Colon (tissue), 2 donors: ENCODE results near the gene TOMM34.

ENCODE experiments used
- FAIRE-seq: peaks from 2 replicates; lab custom pipeline; 2012; peaks lifted over from hg19 to GRCh38; lab: Jason Lieb, UNC
- donor health status: control.
- donor health status: control.

Gene TOMM34, protein sequence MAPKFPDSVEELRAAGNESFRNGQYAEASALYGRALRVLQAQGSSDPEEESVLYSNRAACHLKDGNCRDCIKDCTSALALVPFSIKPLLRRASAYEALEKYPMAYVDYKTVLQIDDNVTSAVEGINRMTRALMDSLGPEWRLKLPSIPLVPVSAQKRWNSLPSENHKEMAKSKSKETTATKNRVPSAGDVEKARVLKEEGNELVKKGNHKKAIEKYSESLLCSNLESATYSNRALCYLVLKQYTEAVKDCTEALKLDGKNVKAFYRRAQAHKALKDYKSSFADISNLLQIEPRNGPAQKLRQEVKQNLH

DNA sequence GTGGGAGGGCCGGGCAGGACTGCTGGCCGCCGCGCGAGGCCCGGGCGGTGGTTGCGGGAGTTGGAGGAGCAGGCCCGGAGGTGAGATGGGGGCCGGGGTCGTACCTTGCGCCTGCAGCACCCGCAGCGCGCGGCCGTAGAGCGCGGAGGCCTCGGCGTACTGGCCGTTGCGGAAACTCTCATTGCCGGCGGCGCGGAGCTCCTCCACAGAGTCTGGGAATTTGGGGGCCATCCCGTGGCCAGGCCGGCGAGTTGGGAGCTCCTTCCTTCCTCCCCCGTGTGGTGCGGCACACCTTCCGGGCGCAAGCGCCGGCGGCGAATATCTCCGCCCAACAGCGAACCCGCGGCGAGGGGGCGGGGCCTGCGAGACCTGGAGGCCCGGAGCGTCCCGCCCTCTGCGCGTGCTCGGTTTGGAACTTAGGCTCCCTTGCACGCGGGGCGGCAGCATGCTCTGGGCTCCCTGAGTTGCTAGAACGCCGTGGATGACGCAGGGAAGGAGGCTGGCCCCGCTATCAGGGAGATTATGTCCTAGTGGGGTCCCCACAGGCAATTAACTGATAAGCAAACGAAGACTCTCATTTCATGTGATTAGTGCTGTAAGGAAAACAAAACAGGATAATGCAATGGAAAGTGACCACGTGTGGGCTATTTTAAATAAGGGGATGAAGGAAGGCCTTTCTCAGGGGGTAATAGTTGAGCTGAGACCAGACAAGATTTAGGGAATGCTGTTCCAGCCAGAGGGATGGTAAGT lies at the start of gene TOMM34:
TOMM34 (minus strand) TSS at position 295 of the 750 bp plus-strand sequence; CDS start at position 231, 64 bp downstream.
- FAIRE-seq, result no peak

DNA sequence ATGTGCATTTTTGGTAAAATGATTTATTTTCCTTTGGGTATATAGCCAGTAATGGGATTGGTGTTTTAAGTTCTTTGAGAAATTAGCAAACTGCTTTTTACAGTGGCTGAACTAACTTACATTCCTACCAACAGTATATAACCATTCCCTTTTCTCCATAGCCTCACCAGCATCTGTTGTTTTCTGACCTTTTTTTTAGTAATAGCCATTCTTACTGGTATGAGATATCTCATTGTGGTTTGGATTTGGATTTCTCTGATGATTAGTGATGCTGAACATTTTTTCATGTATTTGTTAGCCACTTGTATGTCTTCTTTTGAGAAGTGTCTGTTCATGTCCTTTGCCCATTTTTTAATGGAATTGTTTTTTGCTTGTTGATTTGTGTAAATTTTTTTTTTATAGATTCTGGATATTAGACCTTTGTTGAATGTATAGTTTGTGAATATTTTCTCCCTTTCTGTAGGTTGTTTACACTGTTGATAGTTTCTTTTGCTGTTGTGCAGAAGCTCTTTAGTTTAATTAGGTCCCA lies 48.4 kb upstream of the TOMM34 start:
- FAIRE-seq, result no peak

DNA sequence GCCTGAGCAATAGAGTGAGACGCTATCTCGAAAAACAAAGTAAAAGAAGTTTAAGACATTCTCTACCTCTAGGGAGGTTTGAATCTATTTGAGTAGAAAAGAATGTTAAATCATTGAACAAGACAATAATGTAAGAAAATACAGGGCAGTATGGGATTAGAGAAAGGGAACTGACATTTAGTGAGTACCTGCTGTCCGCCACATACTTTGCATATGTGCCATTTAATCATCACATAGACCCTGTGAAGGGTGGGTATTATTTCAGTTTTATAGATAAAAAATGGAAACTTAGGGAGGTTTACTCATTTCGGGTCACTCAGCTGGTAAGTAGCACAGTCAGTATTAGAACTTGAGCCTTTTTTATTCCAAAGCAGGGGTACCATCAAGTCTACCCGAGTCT lies 37.5 kb upstream of the TOMM34 start:
- no peak for FAIRE-seq

DNA sequence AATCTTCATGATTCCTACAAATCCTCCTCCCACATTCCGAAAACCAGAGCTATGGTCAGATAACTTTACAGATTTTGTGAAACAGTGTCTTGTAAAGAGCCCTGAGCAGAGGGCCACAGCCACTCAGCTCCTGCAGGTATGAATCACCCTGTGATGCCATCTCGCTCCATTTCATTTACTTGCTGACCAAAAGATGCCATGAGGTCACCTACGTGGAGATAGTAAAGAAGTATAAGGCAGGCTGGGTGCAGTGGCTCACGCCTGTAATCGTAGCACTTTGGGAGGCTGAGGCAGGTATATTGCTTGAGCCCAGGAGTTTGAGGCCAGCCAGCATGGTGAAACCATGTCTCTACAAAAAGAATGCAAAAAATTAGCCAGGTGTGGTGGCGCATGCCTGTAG lies 37.0 kb upstream of the TOMM34 start:
- FAIRE-seq, result no peak

DNA sequence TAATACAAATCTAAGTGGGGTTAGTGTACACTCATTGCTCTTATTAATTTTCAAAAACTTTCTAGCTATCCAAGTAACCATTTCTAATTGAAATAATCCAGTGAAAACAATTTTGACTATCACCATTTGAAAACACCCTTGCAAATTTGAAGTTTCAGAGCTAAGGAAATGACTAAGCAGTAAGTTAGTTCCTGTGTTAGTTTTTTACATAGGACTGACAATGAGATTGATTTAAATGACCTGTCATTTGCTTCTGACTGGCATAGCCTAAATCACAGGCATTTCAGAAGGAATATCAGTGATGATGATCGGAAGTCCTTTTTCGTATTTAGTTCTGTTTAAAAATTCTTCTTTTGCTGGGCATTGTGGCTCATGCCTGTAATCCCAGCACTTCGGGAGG lies 33.1 kb upstream of the TOMM34 start:
- no peak for FAIRE-seq

DNA sequence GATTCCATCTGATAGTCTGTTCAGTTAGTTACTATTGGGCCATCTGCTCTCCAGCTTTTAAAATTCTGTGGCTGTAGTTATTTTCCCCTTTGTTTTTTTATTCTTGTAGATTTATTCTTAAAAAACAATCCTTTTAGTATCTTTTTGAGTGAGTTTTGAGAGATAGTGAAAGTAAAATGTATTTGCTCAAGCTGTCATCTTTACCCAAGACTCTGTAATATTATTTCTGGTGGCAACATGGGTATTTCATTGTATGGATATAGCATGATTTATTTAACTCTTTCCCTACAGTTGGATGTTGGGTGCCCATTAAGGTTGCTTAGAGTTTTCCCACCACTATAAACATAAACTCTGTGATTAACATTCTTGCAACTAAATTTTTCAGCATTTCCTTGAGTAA lies 30.8 kb upstream of the TOMM34 start:
- FAIRE-seq, result no peak

DNA sequence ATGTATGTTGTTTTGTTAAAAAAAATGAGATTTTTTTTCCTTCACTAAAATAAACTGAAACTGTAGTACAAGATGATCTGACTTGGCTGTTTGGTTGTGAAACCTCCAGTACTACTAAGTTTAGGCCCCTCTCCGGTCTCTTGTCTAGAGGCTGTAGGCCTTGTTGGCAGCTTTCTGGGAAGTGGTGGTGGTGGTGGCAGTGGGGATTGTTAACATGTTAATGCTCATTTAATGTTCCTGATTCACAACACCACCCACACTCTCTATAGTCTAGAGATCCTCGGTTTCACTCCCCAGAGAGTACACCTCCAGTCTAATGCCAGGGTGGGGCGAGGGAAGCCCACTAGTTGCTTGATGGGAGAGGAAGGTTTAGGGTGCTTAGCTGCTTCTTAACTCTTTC lies 30.2 kb upstream of the TOMM34 start:
- FAIRE-seq, result no peak

DNA sequence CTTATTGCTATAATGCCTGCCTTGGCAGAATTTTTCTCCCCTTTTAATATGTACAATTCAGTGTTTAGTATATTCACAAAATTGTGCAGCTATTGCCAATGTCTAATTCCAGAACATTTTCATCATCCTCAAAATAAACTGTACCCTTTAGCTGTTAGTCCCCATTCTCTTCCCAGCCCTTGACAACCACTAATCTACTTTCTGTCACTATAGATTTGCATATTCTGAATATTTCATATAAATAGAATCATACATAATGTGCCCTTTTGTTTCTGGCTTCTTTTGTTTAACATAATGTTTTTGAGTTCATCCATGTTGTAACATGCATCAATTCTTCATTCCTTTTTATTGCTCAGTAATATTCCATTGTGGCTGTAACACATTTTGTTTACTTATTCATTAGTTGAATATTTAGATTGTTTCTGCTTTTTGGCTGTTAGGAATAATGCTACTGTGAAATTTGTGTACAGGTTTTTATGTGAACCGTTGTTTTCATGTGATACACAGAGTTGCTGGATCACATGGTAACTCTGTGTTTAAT lies 28.5 kb upstream of the TOMM34 start:
- FAIRE-seq, result no peak

DNA sequence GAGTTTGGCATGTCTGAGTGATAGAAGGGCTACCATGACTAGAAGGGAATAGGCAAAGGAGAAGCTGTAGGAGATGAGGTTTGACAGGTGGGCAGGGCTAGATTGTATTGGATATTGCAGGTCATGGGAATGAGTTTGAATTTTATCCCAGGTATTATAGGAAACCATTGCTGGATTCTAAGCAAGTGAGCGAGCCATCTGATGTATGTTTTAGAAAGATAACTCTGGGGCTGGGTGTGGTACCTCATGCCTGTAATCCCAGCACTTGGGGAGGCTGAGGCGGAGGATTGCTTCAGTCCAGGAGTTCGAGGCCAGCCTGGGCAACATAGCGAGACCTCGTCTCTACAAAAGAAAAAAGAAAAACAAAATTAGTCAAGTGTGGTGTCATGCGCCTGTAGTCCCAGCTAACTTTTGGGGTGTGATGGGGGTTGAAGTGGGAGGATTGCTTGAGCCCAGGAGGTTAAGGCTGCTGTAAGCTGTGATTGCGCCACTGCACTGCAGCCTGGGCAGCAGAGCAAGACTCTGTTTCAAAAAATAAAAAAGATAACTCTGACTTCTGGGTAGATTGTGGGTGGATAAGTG lies 23.0 kb upstream of the TOMM34 start:
- FAIRE-seq, result no peak

DNA sequence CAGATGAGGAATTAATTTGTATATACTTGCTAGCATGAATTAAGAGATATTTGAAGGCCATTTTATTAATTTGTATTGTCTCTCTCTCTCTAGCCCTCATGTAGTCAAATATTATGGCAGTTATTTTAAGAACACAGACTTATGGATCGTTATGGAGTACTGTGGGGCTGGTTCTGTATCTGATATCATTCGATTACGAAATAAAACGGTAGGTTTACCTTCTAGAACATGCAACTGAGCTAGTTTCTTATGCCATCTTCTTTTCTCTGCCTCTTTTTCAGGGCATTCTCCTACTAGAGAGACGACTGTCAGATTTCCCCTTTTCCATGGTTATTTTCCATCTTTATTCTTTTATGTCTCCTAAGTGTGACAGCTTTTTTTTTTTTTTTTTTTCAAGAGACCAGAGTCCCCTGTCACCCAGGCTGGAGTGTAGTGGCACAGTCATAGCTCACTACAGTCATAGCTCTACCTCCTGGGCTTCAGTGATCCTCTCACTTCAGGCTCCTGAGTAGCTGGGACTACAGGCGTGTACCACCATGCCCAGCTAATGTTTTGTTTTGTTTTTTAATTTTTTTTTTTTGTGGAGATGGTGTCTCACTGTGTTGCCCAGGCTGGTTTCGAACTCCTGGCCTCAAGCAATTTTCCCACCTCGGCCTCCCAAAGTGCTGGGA lies 21.7 kb upstream of the TOMM34 start:
- no peak for FAIRE-seq

DNA sequence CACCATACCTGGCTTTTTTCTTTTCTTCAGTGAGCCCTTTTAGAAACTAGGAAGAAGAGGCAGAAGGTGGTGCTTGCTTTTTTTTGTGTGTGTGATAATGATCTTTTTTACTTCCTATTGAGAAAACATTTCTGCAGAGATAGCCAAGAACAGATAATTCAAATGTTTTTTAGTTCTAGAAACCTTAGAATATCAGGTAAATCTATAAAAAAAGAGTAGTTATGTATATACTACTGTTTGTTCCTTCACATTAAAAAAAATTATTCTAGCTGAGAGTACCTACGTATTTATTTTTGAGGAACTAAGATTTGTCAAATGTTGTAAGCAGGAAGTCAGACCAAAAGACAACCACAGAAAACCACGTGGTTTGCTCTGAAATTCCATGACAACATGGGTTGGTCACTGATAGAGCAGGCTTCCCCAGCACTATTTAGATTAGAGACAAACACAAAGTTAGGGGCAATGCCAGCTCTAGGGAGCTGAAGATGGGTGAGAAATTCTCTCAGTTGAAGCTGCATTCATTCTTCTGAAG lies 19.0 kb upstream of the TOMM34 start:
- no peak for FAIRE-seq

DNA sequence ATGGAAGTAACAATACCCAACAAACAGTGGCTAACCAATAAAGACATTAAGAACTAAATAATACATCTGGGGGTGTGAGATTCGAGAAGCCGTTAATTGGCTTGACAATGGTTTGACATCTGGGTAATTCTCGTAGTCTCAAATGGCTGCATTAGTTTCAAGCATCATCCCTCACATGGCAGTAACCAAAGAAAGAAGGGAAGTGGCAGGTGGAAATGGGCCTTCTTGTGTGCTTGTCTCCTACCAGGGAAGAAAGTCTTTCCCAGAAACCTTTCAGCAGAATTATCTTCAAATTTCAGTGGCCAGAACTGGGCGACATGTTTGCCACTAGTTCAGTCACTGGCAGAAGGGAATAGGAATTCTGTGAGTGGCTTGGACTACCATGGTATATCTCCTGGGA lies 16.5 kb upstream of the TOMM34 start:
- FAIRE-seq, result no peak

DNA sequence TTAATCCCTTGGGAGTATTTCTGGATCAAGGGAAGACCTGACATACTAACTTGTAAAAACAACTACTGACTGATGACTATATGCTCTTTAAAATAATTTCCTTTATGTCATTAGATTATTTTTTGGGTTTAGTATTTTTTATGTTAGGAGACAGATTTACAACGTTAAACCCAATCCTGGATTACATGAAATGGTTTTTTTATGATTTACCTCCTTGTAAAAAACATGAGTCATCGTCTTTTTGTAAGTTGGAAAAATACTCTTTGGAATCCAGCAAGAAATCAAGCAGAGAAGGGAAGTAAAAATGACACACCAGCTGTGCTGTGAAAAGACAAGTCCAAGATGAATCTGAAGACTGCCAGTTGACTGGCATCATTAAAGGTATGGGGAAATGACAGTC lies 12.9 kb upstream of the TOMM34 start:
- FAIRE-seq, result no peak

DNA sequence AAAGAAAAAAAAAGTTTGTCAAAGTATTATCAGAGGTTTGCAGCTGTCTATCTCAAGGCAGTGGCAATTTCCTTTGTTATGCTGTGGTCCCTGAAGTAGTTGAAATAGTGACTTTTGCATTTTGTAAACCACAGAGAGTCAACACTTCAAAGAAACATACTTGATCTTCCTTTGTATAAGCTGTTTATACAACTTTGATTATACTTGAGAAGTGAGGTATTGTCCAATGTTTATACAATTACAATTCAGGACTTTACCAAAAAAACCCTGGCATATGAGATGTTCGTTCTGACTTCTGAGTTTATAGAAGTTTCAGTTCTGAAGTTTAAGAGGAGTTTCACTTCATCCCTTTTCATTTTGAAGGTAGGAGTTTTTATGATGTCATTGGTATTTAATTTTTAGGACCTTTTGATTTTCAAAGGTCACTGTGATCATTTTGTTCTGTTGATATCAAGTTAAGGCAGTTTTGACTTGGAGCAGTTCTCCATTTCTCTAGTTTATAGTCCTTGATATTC lies 10.1 kb upstream of the TOMM34 start:
- no peak for FAIRE-seq

DNA sequence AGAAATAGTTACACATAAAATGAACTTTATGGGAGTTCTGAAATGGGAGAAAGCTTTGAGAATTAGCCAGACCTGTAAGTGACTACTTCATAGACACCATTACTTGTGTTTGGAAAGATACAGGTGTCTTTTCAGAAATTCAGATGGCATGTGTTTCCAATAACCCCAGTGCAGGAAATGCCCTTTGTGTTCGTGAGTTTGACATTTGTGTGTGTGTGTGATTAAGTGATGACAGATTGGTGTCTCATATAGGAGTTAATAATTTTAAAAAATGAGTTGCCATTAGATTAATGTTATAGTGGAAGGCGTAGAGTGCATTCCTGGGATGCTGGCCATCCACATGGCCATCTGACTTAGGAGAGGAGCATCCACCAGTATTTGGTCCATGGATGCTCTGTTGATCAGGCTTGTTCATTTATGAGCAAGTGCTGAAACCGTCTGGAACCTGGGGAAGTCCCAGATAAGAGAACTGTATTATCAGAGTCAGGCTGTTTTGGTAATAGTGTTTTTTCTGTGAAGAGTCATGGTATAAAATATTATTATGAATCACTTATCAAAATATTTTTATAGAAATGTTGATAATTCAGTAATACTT lies 9.2 kb upstream of the TOMM34 start:
- FAIRE-seq, result no peak

DNA sequence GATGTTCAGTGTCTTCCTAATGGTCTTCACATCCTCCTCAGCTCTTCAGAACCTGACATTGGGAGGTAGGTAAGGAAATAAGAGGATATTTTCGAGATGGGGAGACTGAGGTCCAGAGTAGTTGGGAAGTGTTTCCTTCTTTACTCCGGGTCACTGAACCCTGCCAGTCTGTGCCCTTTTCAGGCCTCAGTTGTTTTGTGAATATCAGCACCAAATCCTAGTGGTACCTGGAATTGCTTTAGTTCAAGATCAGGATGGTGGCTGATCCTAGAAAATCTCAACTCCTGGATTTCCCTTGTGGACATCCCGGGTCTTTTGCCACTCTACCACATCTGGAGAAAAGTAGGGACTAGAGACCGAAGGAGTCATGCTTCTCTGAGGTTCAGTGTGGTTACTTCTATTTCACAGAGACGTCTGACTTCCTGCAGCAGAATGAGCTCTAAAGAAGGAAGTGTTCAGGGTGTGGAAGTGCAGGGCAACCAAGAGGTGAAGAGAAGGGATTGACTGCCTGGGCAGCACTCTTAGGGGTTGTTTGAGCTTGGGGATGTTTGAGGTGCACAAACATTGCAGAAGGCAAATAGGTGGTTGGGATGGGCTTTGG lies 7.1 kb upstream of the TOMM34 start:
- FAIRE-seq, result no peak

DNA sequence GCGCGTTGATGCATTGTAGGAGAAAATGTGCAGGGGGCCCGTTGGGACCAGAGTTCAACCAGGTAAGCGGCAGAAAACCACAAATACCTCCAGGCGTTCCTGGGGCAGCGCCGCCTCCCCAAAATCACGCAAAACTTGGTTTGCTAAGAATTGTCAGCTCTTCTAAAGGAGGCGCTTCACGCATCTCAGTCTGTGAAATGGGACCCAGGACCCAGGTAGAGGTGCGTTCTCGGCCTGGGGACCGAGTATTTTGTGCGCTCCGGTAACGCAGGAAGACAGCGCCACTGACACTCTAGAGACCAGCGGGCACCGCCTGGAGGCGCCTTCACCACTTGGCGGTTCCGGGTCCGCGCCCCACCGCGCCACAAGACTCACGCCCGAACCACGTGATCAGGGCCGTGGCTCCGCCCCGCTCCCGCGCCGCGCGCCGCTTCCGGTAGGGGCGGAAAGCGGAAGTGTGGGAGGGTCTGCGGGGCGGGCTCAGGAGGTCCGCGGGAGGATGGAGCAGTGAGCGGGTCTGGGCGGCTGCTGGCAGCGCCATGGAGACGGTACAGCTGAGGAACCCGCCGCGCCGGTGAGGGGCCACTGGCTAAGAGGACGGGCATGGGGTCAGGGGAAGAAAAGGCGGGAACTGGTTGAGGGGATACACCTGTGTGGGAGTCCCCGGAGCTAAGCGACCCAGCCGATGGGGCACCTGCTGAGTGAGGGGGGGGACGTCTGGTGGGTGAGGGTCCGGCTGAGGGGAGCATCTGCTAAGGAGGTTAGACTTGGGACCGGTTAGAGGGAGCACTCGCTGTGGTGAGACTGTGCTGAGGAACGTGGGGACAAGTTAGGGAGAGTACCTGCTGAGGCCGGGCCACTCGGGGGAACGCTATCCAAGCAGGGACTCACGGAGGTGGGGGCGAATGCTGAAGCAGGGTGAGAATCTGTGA lies 6.1 kb upstream of the TOMM34 start, which contains the start of gene STK4:
STK4 (plus strand) TSS at position 483 of the 932 bp plus-strand sequence; CDS start at position 540, 57 bp downstream.
- no peak for FAIRE-seq

DNA sequence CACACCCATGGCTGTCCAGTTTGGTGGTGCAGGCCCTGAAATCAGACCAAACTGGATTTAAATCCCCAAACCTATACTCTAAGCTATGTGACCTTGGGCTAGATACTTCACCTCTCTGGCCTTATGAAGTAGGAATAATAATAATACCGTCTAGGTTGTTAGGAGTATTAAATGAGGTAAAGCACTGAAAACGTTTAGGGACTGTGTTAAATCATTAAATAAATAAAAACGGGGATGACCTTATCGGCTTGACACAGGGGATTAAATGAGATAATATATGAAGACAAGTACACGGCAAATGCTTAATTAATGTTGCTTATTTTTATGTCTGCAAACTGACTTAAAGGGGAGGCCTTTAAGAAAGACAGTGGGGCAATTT lies 5.4 kb upstream of the TOMM34 start:
- FAIRE-seq, result no peak

DNA sequence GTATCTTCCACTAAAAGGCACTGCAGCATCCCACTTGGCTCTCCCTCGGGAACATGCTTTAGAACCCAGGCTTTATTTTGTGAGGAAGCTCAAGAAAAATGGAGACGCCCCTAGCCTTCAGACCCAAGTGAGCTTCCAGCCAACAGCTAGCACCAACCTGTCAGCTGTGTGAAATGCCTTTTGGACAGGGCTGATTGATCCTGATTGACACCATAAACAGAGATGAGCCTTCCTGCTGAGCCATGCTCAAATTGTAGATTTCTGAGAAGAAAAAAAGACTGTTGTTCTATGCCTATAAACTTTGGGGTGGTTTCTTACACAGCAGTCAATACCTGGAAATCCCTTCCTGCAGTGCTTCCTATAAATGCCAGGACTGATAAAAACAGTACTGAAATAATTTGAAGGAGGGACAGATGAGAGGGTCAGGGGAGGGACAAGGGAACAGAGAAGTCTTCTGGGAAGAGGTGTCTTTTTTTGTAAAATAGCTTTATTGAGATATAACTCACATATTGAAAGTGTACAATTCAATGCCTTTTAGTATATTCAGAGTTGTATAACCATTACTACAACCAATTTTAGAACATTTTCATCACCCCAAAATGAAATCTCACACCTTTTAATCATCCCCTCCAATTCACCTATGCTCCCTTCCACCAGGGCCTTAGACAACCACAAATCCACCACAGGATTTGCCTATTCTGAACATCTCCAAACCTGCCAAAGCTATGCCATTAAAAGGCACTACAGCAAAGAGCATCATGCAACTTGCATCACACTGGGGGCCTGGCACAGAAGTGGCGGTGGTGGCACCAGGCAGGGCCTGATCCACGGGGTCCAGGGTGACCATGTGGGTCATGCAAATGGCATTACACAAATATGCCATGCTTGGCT lies 3.4 kb upstream of the TOMM34 start:
- no peak for FAIRE-seq
